ENCODE results near the gene MBNL3. TPM values are rescaled to one million over a fixed set of nuclear protein-coding genes. Genes with fewer than 3 reads are reported as not detected.
"Not testable (repeated sequence)": the region's sequence is repeated elsewhere in the genome, so short reads cannot be mapped to it uniquely, and the experiment has no call there.

Gene MBNL3
- total RNA-seq, 1 donor from 2014 or later, result 24.7 TPM

DNA sequence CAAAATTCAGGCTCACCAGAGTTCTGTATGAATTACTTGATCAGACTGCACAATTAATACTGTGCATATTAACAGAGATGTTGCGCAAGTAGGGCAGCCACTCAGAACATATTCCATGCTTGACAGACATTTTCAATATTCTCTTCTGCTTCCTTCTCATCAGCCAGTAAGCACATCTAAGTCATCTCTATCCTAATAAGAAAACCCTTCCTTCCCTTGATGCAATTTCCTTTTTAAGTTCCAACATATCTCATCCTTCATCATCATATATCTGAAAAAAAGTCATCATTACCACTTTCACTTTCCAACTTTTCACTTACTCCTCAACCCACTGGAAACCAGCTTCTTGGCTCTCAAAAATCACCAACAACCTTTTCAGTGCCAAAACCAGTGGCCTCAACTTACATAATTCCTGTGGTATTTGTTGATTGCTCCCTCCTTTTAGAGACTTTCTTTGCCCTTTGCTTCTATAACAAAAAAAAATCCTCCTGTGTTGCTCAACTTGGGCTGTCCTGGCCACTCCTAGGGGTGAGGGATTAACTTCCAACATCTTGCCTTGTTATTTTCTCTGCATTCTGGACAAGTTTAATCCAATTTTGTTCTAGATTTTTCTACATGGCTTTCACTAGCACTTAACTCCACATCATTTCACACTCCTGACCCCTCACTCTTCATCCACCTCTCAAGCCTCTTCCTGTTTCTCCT is 14.1 kb downstream of the MBNL3 start:
- no peak for DNase-seq

DNA sequence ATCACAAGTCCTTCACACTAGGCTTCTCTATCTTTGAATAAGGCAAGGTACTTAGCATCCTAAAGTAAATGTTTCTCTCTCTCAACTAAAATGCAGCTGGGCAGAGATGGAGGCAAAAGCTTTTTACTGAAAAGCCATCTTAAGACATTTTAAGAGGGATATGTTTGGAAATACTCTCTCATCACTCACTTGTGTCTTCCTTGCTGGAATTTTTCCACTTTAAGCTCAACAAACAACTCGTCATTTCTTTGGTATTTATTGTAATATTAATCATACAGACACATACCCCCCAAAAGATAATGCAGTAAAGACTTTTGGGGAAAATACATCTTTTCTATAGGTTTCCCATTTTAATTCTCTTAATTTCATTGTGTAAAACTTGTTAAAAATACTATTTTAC is 16.4 kb downstream of the MBNL3 start:
- DNase-seq, result no peak

GRCh38 chrX:132470831-132471230 is 18.0 kb downstream of the MBNL3 start:
- DNase-seq, result no peak

DNA sequence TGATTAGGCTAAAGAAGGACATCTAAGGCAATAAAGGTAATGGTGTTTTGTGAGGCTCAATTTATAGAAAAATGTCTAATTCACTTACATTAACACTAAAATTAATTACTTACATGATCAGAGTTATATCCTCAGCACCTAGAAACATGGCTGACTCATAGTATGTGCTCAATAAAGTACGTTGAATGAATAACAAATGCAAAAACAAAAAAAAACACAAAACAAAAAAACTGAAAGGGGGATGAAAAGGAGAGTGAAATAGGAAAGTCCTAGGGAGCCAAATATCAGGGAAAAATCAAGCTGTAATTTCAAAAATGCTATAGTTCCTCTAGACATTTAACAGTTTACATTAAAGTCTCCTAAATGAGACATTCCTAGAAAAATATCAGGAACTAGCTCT is 18.7 kb downstream of the MBNL3 start:
- DNase-seq, result no peak

- no peak for DNase-seq
Measured at GRCh38 chrX:132468454-132468853, 20.4 kb downstream of the MBNL3 start.

DNA sequence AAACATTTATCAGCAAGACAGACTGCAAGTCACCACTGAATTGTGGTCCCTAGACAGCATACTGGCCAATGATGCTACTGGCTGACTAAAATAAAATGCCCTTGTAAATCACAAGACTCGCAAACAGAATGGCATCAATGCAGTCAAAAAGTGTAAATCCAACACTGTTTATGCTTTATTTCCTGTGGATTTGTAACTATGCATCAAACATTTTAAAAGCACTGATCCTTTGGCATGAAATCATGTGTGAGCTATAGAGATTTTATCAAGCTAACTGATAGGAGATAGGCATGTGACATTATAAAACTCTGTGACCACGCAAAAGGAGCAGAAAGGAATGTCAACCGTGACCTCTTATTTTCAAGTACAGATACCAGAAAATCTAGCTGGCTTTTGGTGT is 20.8 kb downstream of the MBNL3 start:
- no peak for DNase-seq

DNA sequence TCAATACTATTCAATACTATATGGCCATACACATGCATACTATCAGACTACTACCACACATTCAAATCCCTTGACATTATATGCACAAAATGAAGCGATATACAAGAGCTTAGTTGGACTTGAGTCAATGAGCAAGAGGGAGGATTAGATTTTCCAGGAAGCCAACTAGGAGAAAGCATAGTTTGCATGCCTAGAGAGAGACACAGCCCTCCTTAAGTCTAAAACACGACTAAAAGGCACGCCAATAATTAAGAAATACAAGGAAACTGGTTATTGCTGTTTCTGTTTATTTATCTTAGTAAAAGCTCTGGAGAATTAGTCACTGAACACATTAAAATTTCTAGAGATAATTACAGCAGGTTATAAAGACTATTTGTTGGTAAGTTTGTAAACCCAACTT is 21.8 kb downstream of the MBNL3 start:
- no peak for DNase-seq

DNA sequence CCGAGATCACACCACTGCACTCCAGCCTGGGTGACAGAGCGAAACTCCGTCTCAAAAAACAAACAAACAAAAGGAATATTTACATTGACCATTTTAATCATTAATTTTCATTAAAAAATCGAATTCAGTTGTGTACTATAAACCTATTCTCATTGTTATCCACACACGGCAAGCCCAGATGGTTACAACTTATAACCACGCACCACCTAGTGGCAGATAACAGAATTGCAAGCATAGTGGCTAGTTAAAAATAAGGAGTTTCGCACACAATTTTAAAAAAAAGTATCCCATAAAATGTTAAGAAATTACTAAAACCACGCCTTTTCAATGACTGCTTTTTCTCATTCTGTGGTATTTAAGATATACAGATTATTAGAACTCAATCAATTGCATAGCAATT is 25.4 kb downstream of the MBNL3 start:
- DNase-seq, result no peak

DNA sequence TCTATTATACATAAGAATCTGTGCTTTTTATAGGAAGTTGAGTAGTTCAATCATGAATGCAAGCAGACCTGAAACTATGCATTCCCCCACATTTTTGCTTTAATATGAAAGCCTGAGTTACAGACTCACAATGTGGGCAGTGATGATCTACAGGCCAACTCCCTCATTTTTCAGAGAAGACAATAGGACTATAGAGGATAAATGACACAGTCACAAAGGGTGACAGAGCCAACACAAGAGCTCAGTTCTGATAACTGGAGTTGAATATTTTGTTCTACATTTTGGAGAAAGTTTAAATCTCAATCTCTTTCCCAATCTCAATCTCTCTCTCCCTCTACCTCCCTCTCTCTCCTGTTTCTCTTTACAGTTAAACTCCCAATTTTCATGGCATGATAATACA is 27.0 kb downstream of the MBNL3 start:
- no peak for DNase-seq

GRCh38 chrX:132452911-132453550 is 35.8 kb downstream of the MBNL3 start:
- DNase-seq, result no peak

DNA sequence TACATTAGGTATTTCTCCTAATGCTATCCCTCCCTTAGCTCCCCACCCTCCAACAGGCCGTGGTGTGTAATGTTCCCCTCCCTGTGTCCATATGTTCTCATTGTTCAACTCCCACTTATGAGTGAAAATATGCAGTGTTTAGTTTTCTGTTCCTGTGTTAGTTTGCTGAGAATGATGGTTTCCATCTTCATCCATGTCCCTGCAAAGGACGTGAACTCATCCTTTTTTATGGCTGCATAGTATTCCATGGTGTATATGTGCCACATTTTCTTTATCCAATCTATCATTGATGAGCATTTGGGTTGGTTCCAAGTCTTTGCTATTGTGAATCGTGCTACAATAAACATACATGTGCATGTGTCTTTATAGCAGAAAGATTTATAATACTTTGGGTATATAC is 42.9 kb downstream of the MBNL3 start:
- DNase-seq, result not testable (repeated sequence)

GRCh38 chrX:132444936-132445335 is 43.9 kb downstream of the MBNL3 start:
- peak; percentile 24 for DNase-seq

GRCh38 chrX:132443196-132444135 is 45.4 kb downstream of the MBNL3 start:
- DNase-seq, result no peak

DNA sequence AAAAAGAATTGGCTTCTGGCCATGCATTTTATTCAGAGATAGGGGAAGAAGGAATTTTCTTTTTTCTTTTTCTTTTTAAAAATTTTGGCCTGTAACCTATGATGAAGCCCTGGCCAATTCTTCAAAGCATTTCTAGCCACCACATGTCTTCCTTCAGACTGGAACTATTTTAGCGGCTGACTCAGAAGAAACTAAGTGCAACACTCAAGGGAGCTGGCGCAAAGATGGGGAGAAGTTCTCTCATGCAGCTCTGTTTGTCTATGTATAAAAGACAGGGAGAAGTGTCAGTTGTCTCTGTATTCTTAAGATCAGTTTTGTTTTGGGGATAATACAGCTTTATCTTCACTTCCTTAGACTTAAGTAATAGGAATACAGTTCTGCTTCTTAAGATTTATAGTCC is 46.1 kb downstream of the MBNL3 start:
- no peak for DNase-seq

DNA sequence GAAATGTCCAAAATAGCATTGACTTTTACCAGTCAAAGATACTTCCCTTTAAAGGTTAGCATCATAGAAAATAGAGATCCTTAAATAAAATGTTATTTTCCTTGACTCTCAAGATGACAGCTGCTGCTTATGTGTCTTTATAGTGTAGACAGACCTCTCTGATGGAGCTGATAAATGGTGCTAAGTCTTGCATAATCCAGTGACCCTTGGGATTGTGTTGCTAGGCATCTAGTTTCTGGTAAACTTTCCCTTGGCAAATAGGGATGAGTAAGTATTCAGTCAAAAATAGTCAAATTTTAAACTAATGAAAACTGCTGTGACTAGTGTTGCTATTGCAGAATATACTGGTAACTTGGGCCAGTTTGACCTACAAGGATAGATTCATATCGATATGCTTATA is 53.6 kb downstream of the MBNL3 start:
- DNase-seq, result no peak

GRCh38 chrX:132433551-132433950 is 55.3 kb downstream of the MBNL3 start:
- DNase-seq, result no peak

DNA sequence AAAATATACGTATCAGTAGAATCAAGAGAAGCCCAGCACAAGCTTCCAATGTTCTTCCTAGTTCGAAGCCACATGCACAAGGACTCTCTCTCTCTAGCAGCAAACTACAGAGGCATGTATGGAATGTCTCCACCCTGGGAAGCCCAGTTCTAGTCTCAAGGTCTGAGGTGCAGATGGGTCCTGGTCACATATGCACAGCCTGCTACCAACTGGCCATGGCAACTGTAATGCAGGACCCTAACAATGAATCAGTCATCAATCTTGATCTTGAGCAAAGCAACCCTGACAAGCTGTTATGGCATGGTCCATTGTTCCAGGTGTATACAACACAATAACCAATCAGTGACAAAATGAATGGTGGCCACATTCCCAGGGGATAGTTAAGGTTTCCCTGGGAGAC is 55.8 kb downstream of the MBNL3 start:
- DNase-seq, result no peak

DNA sequence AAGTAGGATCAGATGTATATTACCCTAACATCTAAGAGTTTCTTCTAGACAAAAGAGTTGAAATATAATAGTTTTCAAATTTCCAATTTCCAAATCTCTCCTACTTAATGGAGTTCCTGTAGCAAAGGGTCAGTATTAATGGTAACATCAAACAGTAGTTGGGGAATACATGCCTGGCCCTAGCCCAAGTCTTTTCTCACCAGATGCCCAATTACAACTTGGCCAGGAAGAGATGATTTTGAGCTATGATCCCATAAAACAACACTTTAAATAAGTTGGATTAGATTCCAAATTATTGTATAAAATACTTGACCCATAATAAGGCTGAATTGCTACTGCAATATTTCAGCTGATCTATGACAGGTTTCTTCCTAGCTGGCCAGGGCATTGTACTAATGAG is 59.9 kb downstream of the MBNL3 start:
- no peak for DNase-seq

DNA sequence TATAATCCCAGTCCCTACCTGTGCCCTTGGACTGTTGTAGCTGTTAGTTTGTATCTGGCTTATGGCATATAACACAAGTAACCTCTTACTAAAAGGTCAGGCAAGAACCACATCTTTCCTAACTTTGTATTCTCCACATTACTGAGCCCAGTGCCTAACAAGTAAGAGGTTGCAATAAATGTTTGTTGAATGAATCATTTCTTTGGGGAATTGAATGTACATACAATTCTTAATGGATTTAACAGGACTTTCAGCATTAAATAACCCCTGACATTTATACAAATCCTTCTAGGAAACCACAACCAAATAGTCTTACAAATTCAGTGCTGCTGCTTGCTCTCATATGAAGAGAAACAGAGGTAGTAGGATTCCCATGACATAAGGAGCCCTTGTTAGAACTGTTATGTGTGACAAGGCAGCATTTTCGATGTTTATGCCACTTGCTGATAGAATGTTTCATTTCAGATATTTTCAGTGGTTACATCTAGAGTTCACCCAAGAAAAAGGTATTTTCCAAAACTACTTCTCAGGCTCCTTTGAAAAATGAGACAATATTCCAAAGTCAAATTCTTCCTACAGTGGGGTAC is 62.0 kb downstream of the MBNL3 start:
- DNase-seq, result no peak

- no peak for DNase-seq
Measured at GRCh38 chrX:132425744-132426318, 63.0 kb downstream of the MBNL3 start.

DNA sequence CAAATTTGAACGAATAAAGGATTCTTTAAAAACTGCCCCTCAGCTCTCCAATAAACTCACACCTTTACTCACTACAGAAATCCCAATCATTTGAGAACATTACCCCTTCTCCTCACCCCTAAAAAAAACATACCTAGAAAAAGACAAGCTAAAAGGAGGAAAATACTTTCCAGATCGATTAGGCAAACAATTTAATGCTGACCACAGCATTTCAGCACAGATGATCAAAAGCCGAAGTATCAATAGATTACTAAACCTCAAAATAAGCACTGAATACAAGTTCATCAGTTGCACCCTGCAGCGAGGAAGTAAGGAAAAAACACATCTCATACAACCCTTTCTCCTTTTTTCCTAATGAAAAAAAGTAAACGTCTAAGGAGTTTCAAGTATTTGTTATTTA is 65.5 kb downstream of the MBNL3 start:
- DNase-seq, result no peak

DNA sequence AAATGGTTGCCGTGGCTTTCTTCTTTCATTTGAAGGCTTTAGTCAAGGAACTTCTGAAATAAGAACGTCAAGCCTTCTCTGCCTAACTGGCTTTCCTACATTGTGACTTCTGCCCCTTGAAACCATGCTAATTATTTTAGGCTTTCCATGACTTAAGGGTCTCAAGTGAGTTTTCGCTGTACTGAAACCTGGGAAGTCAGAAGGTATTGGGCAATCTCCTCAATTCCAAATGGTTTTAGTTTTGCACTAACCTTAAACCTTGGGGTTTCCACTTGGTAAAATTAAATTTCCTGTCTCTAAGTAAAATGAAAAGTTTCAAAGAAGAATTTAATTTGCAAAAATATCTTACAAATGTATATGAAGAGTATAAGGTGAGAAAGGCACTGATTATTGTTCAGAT is 73.8 kb downstream of the MBNL3 start:
- no peak for DNase-seq
